HT1080 (cell line): ENCODE data around the gene PCDHB5. TPM values are rescaled to one million over a fixed set of nuclear protein-coding genes. Genes with fewer than 3 reads are reported as not detected.

Experiments
- total RNA-seq: library from RNA; depleted of rRNA; stranded (reverse); fragments of >200 nt; shearing (Covaris generic); gene quantifications from 2 replicates; pipeline ENCODE4 v1.2.3, GENCODE V29; 2014; rRNA removed

PCDHB5 gene
- total RNA-seq, 1 experiment from 2014 or later = 0.10 TPM

Other genes starting within 250 kb of the PCDHB5 start
- gene PCDHAC1, start 208.9 kb upstream of the PCDHB5 start, total RNA-seq = not detected in 2 replicates
- gene PCDHAC2, start 168.7 kb upstream of the PCDHB5 start, total RNA-seq = not detected in 2 replicates
- not detected in 2 replicates for gene PCDHB1, start 83.8 kb upstream of the PCDHB5 start, total RNA-seq
- gene PCDHB2, start 40.6 kb upstream of the PCDHB5 start, total RNA-seq = 0.37 and 0.43 TPM in 2 replicates
- 0.03 TPM in 1 of 2 replicates, not detected in the other for gene PCDHB3, start 34.7 kb upstream of the PCDHB5 start, total RNA-seq
- not detected in 2 replicates for gene PCDHB4, start 13.4 kb upstream of the PCDHB5 start, total RNA-seq
- 0.13 and 0.27 TPM in 2 replicates for gene PCDHB6, start 14.9 kb downstream of the PCDHB5 start, total RNA-seq
- gene PCDHB7, start 37.4 kb downstream of the PCDHB5 start, total RNA-seq = 0.05 TPM in 1 of 2 replicates, not detected in the other
- gene PCDHB8, start 42.6 kb downstream of the PCDHB5 start, total RNA-seq = not detected in 2 replicates
- 0.03 TPM in 1 of 2 replicates, not detected in the other for gene PCDHB16, start 47.2 kb downstream of the PCDHB5 start, total RNA-seq
- 0.40 TPM in 1 of 2 replicates, not detected in the other for gene PCDHB9, start 52.0 kb downstream of the PCDHB5 start, total RNA-seq
- 0.11 TPM in 1 of 2 replicates, not detected in the other for gene PCDHB10, start 57.1 kb downstream of the PCDHB5 start, total RNA-seq
- gene PCDHB11, start 64.4 kb downstream of the PCDHB5 start, total RNA-seq = not detected in 2 replicates
- not detected in 2 replicates for gene PCDHB12, start 73.5 kb downstream of the PCDHB5 start, total RNA-seq
- 0.06 TPM in 1 of 2 replicates, not detected in the other for gene PCDHB13, start 78.7 kb downstream of the PCDHB5 start, total RNA-seq
- 0.03 and 0.08 TPM in 2 replicates for gene PCDHB14, start 88.1 kb downstream of the PCDHB5 start, total RNA-seq
- 0.03 and 0.10 TPM in 2 replicates for gene PCDHB15, start 110.2 kb downstream of the PCDHB5 start, total RNA-seq
- gene SLC25A2, start 168.8 kb downstream of the PCDHB5 start, total RNA-seq = not detected in 2 replicates
- 42.6 and 48.1 TPM in 2 replicates for gene TAF7, start 185.6 kb downstream of the PCDHB5 start, total RNA-seq
- 0.07 and 0.32 TPM in 2 replicates for gene PCDHGA1, start 195.3 kb downstream of the PCDHB5 start, total RNA-seq
- 0.27 and 0.84 TPM in 2 replicates for gene PCDHGA2, start 203.6 kb downstream of the PCDHB5 start, total RNA-seq
- gene PCDHGA3, start 208.6 kb downstream of the PCDHB5 start, total RNA-seq = 0.10 and 0.14 TPM in 2 replicates
- 0.53 and 1.4 TPM in 2 replicates for gene PCDHGB1, start 214.9 kb downstream of the PCDHB5 start, total RNA-seq
- gene PCDHGA4, start 219.8 kb downstream of the PCDHB5 start, total RNA-seq = 0.71 and 0.73 TPM in 2 replicates
- 0.69 and 0.77 TPM in 2 replicates for gene PCDHGB2, start 224.8 kb downstream of the PCDHB5 start, total RNA-seq
- 0.07 and 0.21 TPM in 2 replicates for gene PCDHGA5, start 229.0 kb downstream of the PCDHB5 start, total RNA-seq
- gene PCDHGB3, start 235.0 kb downstream of the PCDHB5 start, total RNA-seq = 0.80 and 1.5 TPM in 2 replicates
- 0.20 and 1.2 TPM in 2 replicates for gene PCDHGA6, start 238.7 kb downstream of the PCDHB5 start, total RNA-seq
- gene PCDHGA7, start 247.5 kb downstream of the PCDHB5 start, total RNA-seq = 0.03 and 0.11 TPM in 2 replicates